Middle frontal gyrus (tissue), 1 donor: ENCODE results near the gene SH3PXD2A.
"Not testable (repeated sequence)": the region's sequence is repeated elsewhere in the genome, so short reads cannot be mapped to it uniquely, and the experiment has no call there.

Experiments used
- DNase-seq: peaks from one replicate; pipeline ENCODE4 v3.0.0-alpha.2; 2015; ENCODE audit warnings: low spot score; ENCODE audit errors: extremely low spot score

Gene SH3PXD2A

GRCh38 chr10:103669944-103670343 lies 185.4 kb downstream of the SH3PXD2A start:
- no peak for DNase-seq

GRCh38 chr10:103669243-103669929 lies 186.0 kb downstream of the SH3PXD2A start:
- DNase-seq, result no peak

- no peak for DNase-seq
These were observed 186.8 kb downstream of the SH3PXD2A start for GRCh38 chr10:103668351-103669242.

- DNase-seq, result no peak
These were observed 188.0 kb downstream of the SH3PXD2A start for GRCh38 chr10:103667356-103667755.

GRCh38 chr10:103666762-103667150 lies 188.6 kb downstream of the SH3PXD2A start:
- DNase-seq, result no peak

GRCh38 chr10:103666087-103666761 lies 189.2 kb downstream of the SH3PXD2A start:
- no peak for DNase-seq

- no peak for DNase-seq
These were observed 190.1 kb downstream of the SH3PXD2A start for GRCh38 chr10:103665162-103665889.

GRCh38 chr10:103663802-103664201 lies 191.6 kb downstream of the SH3PXD2A start:
- peak; percentile 51 for DNase-seq

- no peak for DNase-seq
These were observed 192.1 kb downstream of the SH3PXD2A start for GRCh38 chr10:103663236-103663635.

GRCh38 chr10:103662704-103663103 lies 192.7 kb downstream of the SH3PXD2A start:
- not testable (repeated sequence) for DNase-seq

GRCh38 chr10:103661198-103661950 lies 194.0 kb downstream of the SH3PXD2A start:
- DNase-seq, result no peak

- no peak for DNase-seq
These were observed 194.8 kb downstream of the SH3PXD2A start for GRCh38 chr10:103660364-103661197.

- DNase-seq, result no peak
These were observed 195.6 kb downstream of the SH3PXD2A start for GRCh38 chr10:103659674-103660363.

GRCh38 chr10:103658049-103658577 lies 197.3 kb downstream of the SH3PXD2A start:
- no peak for DNase-seq

GRCh38 chr10:103657061-103657591 lies 198.2 kb downstream of the SH3PXD2A start:
- no peak for DNase-seq

GRCh38 chr10:103654925-103655324 lies 200.5 kb downstream of the SH3PXD2A start:
- no peak for DNase-seq

GRCh38 chr10:103653581-103654037 lies 201.8 kb downstream of the SH3PXD2A start:
- no peak for DNase-seq

GRCh38 chr10:103652599-103653281 lies 202.6 kb downstream of the SH3PXD2A start:
- no peak for DNase-seq
